Measurements from ENCODE around the gene GRIN3A. TPM values are rescaled to one million over a fixed set of nuclear protein-coding genes. Genes with fewer than 3 reads are reported as not detected.
"Not testable (repeated sequence)": the region's sequence is repeated elsewhere in the genome, so short reads cannot be mapped to it uniquely, and the experiment has no call there.

GRIN3A gene
- total and polyA plus RNA-seq, 11 donors: 0.06 to 1.4 (median 0.21) TPM

GRCh38 chr9:101590901-101591300 is 147.5 kb downstream of the GRIN3A start:
- no peak for ATAC-seq
- Histone ChIP-seq H3K4me3 (no peak overlapping the region), H3K36me3 (no peaks in the 10 kb centered on the region), H3K4me1 (peaks cover 0 to 10% (median 0%) of the 10 kb centered on the region in 12 donors), H3K27ac (no peak overlapping the region), H3K9me3 (no peaks in the 10 kb centered on the region), H3K27me3 (no peaks in the 10 kb centered on the region)
- intact Hi-C loops (cut with DNase I): no loop called here
- WGBS, 4 donors: 84 to 94% (median 91%) methylated on average over 3 of the region's 3 CpGs
- TF ChIP-seq POLR2A (IDR thresholded peaks at IDR 0.05): no peak
- no peak for TF ChIP-seq CTCF (IDR thresholded peaks at IDR 0.05)
- DNase-seq: no peak

GRCh38 chr9:101590074-101590473 is 148.4 kb downstream of the GRIN3A start:
- H3K4me3 ChIP-seq; ATAC-seq; H3K36me3 ChIP-seq; H3K27me3 ChIP-seq; H3K9me3 ChIP-seq; H3K27ac ChIP-seq; DNase-seq; intact Hi-C loops (cut with DNase I): not testable (repeated sequence)
- H3K4me1 ChIP-seq: peaks cover 0 to 14% (median 0%) of the 10 kb centered on the region in 12 donors
- whole genome bisulfite sequencing, 4 donors: 88 to 90% (median 90%) methylated on average over 6 of the region's 6 CpGs

GRCh38 chr9:101587332-101588043 is 151.0 kb downstream of the GRIN3A start:
- intact Hi-C loops (cut with DNase I): no loop called here
- no peak for ATAC-seq
- H3K4me1 ChIP-seq: peaks cover 0 to 14% (median 0%) of the 10 kb centered on the region in 12 donors
- TF ChIP-seq CTCF (IDR thresholded peaks at IDR 0.05): no peak
- TF ChIP-seq POLR2A (IDR thresholded peaks at IDR 0.05): no peak
- 79 to 84% (median 83%) methylated on average over 4 of the region's 4 CpGs for WGBS, 4 donors
- H3K9me3 ChIP-seq: no peaks in the 10 kb centered on the region
- no peak for DNase-seq
- H3K27ac ChIP-seq: no peak overlapping the region
- H3K27me3 ChIP-seq: no peaks in the 10 kb centered on the region
- no peak overlapping the region for H3K4me3 ChIP-seq
- H3K36me3 ChIP-seq: no peaks in the 10 kb centered on the region

GRCh38 chr9:101586651-101587050 is 151.8 kb downstream of the GRIN3A start:
- Histone ChIP-seq H3K27ac (peak overlapping the region in 1 of 12 donors; percentile 80), H3K36me3 (no peaks in the 10 kb centered on the region), H3K27me3 (no peaks in the 10 kb centered on the region), H3K4me3 (no peak overlapping the region), H3K4me1 (peaks cover 0 to 14% (median 0%) of the 10 kb centered on the region in 12 donors), H3K9me3 (no peaks in the 10 kb centered on the region)
- ATAC-seq (no peak), DNase-seq (no peak)
- 69 to 92% (median 86%) methylated on average over 5 of the region's 5 CpGs for WGBS, 4 donors
- intact Hi-C loops (cut with DNase I): no loop called here
- TF ChIP-seq CTCF (IDR thresholded peaks at IDR 0.05): no peak
- no peak for TF ChIP-seq POLR2A (IDR thresholded peaks at IDR 0.05)

- Histone ChIP-seq H3K4me3 (no peak overlapping the region), H3K27ac (peak overlapping the region in 1 of 12 donors; percentile 80), H3K36me3 (no peaks in the 10 kb centered on the region), H3K9me3 (no peaks in the 10 kb centered on the region), H3K4me1 (peaks cover 0 to 16% (median 0%) of the 10 kb centered on the region in 12 donors), H3K27me3 (no peaks in the 10 kb centered on the region)
- TF ChIP-seq POLR2A (IDR thresholded peaks at IDR 0.05) (no peak), CTCF (IDR thresholded peaks at IDR 0.05) (no peak)
- 49 to 81% (median 72%) methylated on average over 3 of the region's 3 CpGs for WGBS, 4 donors
- intact Hi-C loops (cut with DNase I): no loop called here
- DNase-seq (no peak), ATAC-seq (peak in 2 of 4 donors; percentile 42)
Measured at GRCh38 chr9:101585740-101586139, 152.7 kb downstream of the GRIN3A start.

Data from heart left ventricle (tissue), 16 donors.